ENCODE results near the gene ZCCHC14.
"Not testable (repeated sequence)": the region's sequence is repeated elsewhere in the genome, so short reads cannot be mapped to it uniquely, and the experiment has no call there.

- TF ChIP-seq JUND (IDR thresholded peaks at IDR 0.05); EZH2 (IDR thresholded peaks at IDR 0.05); POLR2A (IDR thresholded peaks at IDR 0.05; ENCODE audit: borderline replicate concordance, extremely low read depth, insufficient read depth, insufficient read length); EZH2phosphoT487 (IDR thresholded peaks at IDR 0.05; ENCODE audit: borderline replicate concordance); YY1 (IDR thresholded peaks at IDR 0.05; ENCODE audit: extremely low read depth, insufficient replicate concordance, low read depth, low read length): not testable (repeated sequence)
- TF ChIP-seq, protein P1, sequence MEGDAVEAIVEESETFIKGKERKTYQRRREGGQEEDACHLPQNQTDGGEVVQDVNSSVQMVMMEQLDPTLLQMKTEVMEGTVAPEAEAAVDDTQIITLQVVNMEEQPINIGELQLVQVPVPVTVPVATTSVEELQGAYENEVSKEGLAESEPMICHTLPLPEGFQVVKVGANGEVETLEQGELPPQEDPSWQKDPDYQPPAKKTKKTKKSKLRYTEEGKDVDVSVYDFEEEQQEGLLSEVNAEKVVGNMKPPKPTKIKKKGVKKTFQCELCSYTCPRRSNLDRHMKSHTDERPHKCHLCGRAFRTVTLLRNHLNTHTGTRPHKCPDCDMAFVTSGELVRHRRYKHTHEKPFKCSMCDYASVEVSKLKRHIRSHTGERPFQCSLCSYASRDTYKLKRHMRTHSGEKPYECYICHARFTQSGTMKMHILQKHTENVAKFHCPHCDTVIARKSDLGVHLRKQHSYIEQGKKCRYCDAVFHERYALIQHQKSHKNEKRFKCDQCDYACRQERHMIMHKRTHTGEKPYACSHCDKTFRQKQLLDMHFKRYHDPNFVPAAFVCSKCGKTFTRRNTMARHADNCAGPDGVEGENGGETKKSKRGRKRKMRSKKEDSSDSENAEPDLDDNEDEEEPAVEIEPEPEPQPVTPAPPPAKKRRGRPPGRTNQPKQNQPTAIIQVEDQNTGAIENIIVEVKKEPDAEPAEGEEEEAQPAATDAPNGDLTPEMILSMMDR (IDR thresholded peaks at IDR 0.05 in 2 of 3, conservative IDR thresholded peaks at IDR 0.05 in 1 of 3; ENCODE audit: borderline replicate concordance in 1 of 3, insufficient read depth in 1 of 3, low read depth in 2 of 3, low read length in 2 of 3), result not testable (repeated sequence)
- TF ChIP-seq, protein P2, sequence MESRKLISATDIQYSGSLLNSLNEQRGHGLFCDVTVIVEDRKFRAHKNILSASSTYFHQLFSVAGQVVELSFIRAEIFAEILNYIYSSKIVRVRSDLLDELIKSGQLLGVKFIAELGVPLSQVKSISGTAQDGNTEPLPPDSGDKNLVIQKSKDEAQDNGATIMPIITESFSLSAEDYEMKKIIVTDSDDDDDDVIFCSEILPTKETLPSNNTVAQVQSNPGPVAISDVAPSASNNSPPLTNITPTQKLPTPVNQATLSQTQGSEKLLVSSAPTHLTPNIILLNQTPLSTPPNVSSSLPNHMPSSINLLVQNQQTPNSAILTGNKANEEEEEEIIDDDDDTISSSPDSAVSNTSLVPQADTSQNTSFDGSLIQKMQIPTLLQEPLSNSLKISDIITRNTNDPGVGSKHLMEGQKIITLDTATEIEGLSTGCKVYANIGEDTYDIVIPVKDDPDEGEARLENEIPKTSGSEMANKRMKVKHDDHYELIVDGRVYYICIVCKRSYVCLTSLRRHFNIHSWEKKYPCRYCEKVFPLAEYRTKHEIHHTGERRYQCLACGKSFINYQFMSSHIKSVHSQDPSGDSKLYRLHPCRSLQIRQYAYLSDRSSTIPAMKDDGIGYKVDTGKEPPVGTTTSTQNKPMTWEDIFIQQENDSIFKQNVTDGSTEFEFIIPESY (IDR thresholded peaks at IDR 0.05; ENCODE audit: extremely low read depth, insufficient replicate concordance, low read length), result not testable (repeated sequence)
These were observed 113.5 kb downstream of the ZCCHC14 start for GRCh38 chr16:87379312-87379752.

Measured in HCT116 (cell line).